ENCODE data around the gene FCGR3A.

Gene FCGR3A

DNA sequence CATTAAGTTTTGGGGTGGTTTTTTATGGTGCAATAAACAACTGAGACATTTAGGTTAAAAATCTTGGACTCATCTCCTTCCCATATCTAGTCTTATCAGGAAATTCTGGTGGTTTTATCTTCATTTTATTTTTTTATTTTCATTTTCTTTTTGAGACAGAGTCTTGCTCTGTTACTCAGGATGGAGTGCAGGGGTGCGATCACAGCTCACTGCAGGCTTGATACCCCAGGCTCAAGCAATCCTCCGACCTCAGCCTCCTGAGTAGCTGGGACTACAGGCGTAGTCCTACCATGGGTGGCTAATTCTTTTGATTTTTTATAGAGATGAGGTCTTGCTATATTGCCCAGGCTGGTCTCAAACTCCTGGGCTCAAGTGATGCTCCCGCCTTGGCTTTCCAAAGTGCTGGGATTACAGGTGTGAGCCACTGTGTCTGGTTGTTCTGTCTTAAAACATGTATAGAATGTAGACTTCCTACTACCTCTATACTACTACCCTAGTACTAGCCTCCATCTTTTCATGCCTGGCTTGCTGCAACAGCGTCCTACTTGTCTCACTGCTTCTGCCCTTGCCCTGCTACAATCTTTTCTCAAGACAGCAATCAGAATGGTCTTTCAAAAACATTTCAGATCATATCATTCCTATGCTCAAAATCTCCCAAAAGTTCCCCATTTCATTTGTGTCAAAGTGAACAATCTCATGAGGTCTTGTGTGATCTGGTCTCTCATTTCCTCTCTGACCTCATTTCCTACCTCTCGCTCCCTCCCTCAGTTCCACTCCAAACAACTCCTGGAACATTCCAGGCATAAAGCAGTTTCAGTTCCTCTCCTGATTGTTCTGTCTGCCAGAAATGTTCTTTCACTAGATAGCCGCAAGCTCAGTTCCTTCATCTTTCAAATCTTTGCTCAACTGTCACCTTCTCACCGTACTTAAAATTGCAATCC, 50.2 kb downstream of the FCGR3A start:
- no peak overlapping the region for H3K4me3 ChIP-seq (ENCODE audit: low read depth, low read length)
- TF ChIP-seq, protein P1, sequence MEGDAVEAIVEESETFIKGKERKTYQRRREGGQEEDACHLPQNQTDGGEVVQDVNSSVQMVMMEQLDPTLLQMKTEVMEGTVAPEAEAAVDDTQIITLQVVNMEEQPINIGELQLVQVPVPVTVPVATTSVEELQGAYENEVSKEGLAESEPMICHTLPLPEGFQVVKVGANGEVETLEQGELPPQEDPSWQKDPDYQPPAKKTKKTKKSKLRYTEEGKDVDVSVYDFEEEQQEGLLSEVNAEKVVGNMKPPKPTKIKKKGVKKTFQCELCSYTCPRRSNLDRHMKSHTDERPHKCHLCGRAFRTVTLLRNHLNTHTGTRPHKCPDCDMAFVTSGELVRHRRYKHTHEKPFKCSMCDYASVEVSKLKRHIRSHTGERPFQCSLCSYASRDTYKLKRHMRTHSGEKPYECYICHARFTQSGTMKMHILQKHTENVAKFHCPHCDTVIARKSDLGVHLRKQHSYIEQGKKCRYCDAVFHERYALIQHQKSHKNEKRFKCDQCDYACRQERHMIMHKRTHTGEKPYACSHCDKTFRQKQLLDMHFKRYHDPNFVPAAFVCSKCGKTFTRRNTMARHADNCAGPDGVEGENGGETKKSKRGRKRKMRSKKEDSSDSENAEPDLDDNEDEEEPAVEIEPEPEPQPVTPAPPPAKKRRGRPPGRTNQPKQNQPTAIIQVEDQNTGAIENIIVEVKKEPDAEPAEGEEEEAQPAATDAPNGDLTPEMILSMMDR (IDR thresholded peaks at IDR 0.05; ENCODE audit: low read depth, low read length): no peak
- no peak for DNase-seq (ENCODE audit: low read depth, low spot score)

DNA sequence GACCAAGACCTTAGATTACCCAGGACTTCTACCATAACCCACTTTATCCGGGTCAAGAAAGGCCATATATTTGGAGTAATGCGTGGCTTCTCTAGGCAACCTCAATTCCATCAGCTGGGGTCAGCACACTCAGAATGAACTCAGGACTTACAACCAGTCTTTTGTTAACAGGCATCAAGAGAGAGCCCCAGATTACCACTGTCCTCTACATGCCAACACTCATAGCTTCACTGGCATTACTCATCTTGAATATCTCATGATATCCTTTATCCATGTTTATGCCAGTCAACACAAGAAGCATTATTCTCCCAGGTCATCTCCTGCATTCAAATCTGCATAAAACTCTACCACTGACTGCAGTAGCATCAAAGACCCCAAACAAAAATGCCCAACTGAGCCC, 51.0 kb downstream of the FCGR3A start:
- TF ChIP-seq, protein P1 (IDR thresholded peaks at IDR 0.05; ENCODE audit: low read depth, low read length): no peak
- in situ Hi-C loops (cut with HindIII; ENCODE audit: low sequenced_read_pairs): no loop called here
- no peak for DNase-seq (ENCODE audit: low read depth, low spot score)
- H3K4me3 ChIP-seq (ENCODE audit: low read depth, low read length): no peak overlapping the region

More for the DNA sequence above, 50.2 kb downstream of the FCGR3A start:
- in situ Hi-C loops (cut with HindIII; ENCODE audit: low sequenced_read_pairs): no loop called here

DNA sequence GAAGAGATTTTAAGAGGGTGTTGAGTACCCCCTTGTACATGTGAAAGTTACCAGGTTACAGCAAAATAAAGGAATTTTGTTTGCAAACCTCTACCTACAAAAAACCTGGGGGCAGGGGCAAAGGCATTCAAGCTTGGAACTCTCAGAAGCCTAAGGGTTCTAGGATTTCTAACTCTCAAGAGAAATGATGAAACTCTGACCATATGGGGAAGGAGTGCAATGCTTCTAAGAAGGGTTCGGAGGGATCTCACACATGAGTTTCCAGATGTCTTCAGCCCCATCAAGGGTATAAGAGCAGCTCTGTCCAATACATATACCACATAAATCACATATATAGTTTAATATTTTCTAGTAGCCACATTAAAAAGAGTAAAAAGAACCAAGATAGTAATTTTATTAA, 51.7 kb downstream of the FCGR3A start:
- TF ChIP-seq, protein P1 (IDR thresholded peaks at IDR 0.05; ENCODE audit: low read depth, low read length): no peak
- in situ Hi-C loops (cut with HindIII; ENCODE audit: low sequenced_read_pairs): no loop called here
- DNase-seq (ENCODE audit: low read depth, low spot score): no peak
- no peak overlapping the region for H3K4me3 ChIP-seq (ENCODE audit: low read depth, low read length)

DNA sequence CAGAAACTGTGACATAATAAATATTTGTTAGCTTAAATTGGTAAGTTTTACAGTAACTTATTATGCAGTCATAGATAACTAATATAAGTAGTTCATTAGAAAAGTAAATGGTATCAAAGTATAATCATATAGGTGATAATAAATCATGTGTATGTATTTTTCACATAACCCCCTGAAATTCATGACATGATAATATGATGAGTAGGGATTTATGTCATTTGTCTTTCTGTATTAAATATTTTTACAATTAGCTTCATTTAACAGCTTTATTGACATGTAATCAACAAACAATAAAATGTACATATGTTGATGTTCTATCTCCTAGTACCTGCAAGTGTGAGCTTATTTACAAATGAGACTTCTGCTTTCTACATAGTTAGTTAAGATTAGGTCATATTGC, 54.1 kb downstream of the FCGR3A start:
- in situ Hi-C loops (cut with HindIII; ENCODE audit: low sequenced_read_pairs): no loop called here
- no peak overlapping the region for H3K4me3 ChIP-seq (ENCODE audit: low read depth, low read length)
- TF ChIP-seq, protein P1 (IDR thresholded peaks at IDR 0.05; ENCODE audit: low read depth, low read length): no peak
- no peak for DNase-seq (ENCODE audit: low read depth, low spot score)

DNA sequence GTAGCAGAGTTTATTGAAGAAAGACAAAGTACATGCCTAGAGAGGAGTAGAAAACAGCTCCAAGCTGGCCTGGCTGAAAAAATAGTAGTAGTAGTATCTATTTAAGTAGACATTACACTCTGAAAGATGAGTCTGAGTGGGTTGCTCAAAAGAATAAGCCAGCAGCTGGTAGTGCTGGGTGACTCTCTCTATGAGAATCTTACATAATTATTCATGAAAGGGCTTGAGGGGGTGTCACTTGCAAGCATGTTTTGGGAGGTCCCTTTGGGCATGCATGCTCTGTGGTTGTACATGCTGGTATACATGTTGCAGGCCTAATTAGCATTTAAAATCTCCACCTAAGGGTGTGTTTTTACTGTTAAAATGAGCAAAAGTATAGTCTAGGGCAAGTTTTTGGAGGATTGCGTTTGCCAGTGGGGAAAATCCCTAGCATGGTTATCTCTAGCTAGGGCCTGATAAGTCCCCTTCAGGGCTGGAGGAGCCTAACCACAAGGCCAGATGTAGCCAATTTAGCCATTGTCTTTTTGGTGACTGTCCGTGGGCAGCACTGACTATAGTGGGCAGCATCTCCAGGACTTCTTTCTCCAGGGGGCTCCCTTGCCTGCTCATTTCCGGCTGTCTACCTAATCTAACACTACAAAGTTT, 55.4 kb downstream of the FCGR3A start:
- no peak overlapping the region for H3K4me3 ChIP-seq (ENCODE audit: low read depth, low read length)
- no peak for DNase-seq (ENCODE audit: low read depth, low spot score)
- TF ChIP-seq, protein P1 (IDR thresholded peaks at IDR 0.05; ENCODE audit: low read depth, low read length): no peak
- in situ Hi-C loops (cut with HindIII; ENCODE audit: low sequenced_read_pairs): no loop called here

DNA sequence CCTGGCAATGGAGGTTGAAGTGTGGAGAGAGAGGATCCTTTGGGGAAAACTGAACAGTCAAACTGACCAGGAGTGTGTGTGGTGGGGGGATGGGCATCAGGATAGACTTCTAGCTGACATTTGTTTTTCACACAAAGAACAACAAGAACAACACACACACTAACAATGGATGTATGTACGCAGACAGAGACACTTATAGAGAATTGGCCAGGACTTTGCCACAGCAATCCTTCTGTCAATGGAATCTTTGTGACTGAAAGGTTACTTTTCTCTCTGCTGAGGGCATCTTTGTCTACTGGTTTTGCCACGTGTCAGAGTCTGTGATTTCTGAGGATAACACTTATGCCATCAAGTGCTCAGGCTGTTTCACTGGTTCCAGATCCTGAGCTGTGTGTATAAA, 56.8 kb downstream of the FCGR3A start:
- in situ Hi-C loops (cut with HindIII; ENCODE audit: low sequenced_read_pairs): no loop called here
- no peak overlapping the region for H3K4me3 ChIP-seq (ENCODE audit: low read depth, low read length)
- TF ChIP-seq, protein P1 (IDR thresholded peaks at IDR 0.05; ENCODE audit: low read depth, low read length): no peak
- no peak for DNase-seq (ENCODE audit: low read depth, low spot score)

All from astrocyte of the spinal cord (primary cell).